Measurements from ENCODE around the gene SNX9. TPM values are rescaled to one million over a fixed set of nuclear protein-coding genes. Genes with fewer than 3 reads are reported as not detected.

The SNX9 gene
- total and polyA plus RNA-seq, 3 donors from 2014 or later: 26.0 to 32.6 (median 30.1) TPM

- WGBS, 2 donors: 87 to 93% methylated on average over 4 of the region's 4 CpGs
- no peak for DNase-seq
- Histone ChIP-seq H3K27ac (no peak overlapping the region), H3K9me3 (no peaks in the 10 kb centered on the region), H3K4me3 (no peak overlapping the region), H3K36me3 (ENCODE audit: low read depth, missing control alignments) (no peaks in the 10 kb centered on the region), H3K27me3 (no peaks in the 10 kb centered on the region), H3K4me1 (peaks cover 5% of the 10 kb centered on the region)
- TF ChIP-seq POLR2A (IDR thresholded peaks at IDR 0.05) (no peak), CTCF (IDR thresholded peaks at IDR 0.05) (no peak)
- intact Hi-C loops (cut with DNase I; ENCODE audit: low total_unique reads): no loop called here
These were observed 45.7 kb upstream of the SNX9 start for GRCh38 chr6:157777344-157777743.

- Histone ChIP-seq H3K27ac (no peak overlapping the region), H3K9me3 (no peaks in the 10 kb centered on the region), H3K4me1 (no peaks in the 10 kb centered on the region), H3K27me3 (no peaks in the 10 kb centered on the region), H3K36me3 (ENCODE audit: low read depth, missing control alignments) (no peaks in the 10 kb centered on the region), H3K4me3 (no peak overlapping the region)
- TF ChIP-seq CTCF (IDR thresholded peaks at IDR 0.05) (no peak), POLR2A (IDR thresholded peaks at IDR 0.05) (no peak)
- no peak for DNase-seq
- WGBS, 2 donors: 89 to 93% methylated on average over 4 of the region's 4 CpGs
- intact Hi-C loops (cut with DNase I; ENCODE audit: low total_unique reads): no loop called here
These were observed 44.3 kb upstream of the SNX9 start for GRCh38 chr6:157778719-157779118.

- H3K4me3 ChIP-seq: no peak overlapping the region
- H3K9me3 ChIP-seq: no peaks in the 10 kb centered on the region
- no peak for TF ChIP-seq POLR2A (IDR thresholded peaks at IDR 0.05)
- TF ChIP-seq CTCF (IDR thresholded peaks at IDR 0.05): no peak
- intact Hi-C loops (cut with DNase I; ENCODE audit: low total_unique reads): no loop called here
- H3K27me3 ChIP-seq: no peaks in the 10 kb centered on the region
- no peaks in the 10 kb centered on the region for H3K36me3 ChIP-seq (ENCODE audit: low read depth, missing control alignments)
- 74 to 76% methylated on average over 9 of the region's 9 CpGs for WGBS, 2 donors
- no peak overlapping the region for H3K27ac ChIP-seq
- no peak for DNase-seq
- H3K4me1 ChIP-seq: no peaks in the 10 kb centered on the region
These were observed 43.1 kb upstream of the SNX9 start for GRCh38 chr6:157779705-157780604.

- H3K27me3 ChIP-seq: no peaks in the 10 kb centered on the region
- no peaks in the 10 kb centered on the region for H3K36me3 ChIP-seq (ENCODE audit: low read depth, missing control alignments)
- no peak overlapping the region for H3K27ac ChIP-seq
- 81 to 95% methylated on average over 1 of the region's 1 CpG for WGBS, 2 donors
- no peak for DNase-seq
- no peak overlapping the region for H3K4me3 ChIP-seq
- intact Hi-C loops (cut with DNase I; ENCODE audit: low total_unique reads): no loop called here
- H3K9me3 ChIP-seq: no peaks in the 10 kb centered on the region
- no peaks in the 10 kb centered on the region for H3K4me1 ChIP-seq
- TF ChIP-seq CTCF (IDR thresholded peaks at IDR 0.05) (no peak), POLR2A (IDR thresholded peaks at IDR 0.05) (no peak)
These were observed 37.4 kb upstream of the SNX9 start for GRCh38 chr6:157785636-157786035.

GRCh38 chr6:157786221-157786620 lies 36.8 kb upstream of the SNX9 start:
- DNase-seq: no peak
- Histone ChIP-seq H3K9me3 (no peaks in the 10 kb centered on the region), H3K36me3 (ENCODE audit: low read depth, missing control alignments) (no peaks in the 10 kb centered on the region), H3K4me3 (no peak overlapping the region), H3K4me1 (no peaks in the 10 kb centered on the region), H3K27me3 (no peaks in the 10 kb centered on the region), H3K27ac (no peak overlapping the region)
- TF ChIP-seq CTCF (IDR thresholded peaks at IDR 0.05) (no peak), POLR2A (IDR thresholded peaks at IDR 0.05) (no peak)
- intact Hi-C loops (cut with DNase I; ENCODE audit: low total_unique reads): no loop called here
- 89 to 93% methylated on average over 3 of the region's 3 CpGs for WGBS, 2 donors
